IPS-18a (cell line): ENCODE data around the gene AP2A2.

Experiments used
- H3K27ac ChIP-seq: one replicate; pipeline ENCODE4 v1.5.1; 2013; ENCODE audit warnings: low read length
- H3K27me3 ChIP-seq: one replicate; pipeline ENCODE4 v1.6.1; 2013; ENCODE audit warnings: mild to moderate bottlenecking, low read length; ENCODE audit not compliant: control insufficient read depth, insufficient read depth
- H3K36me3 ChIP-seq: one replicate; pipeline ENCODE4 v1.6.1; 2013; ENCODE audit warnings: low read depth, low read length; ENCODE audit not compliant: control insufficient read depth
- H3K4me1 ChIP-seq: one replicate; pipeline ENCODE4 v1.6.1; 2013; ENCODE audit warnings: low read depth, low read length; ENCODE audit not compliant: control insufficient read depth
- H3K4me3 ChIP-seq: one replicate; pipeline ENCODE4 v1.5.1; 2013; ENCODE audit warnings: low read length
- H3K9ac ChIP-seq: one replicate; pipeline ENCODE4 v1.6.1; 2013; ENCODE audit warnings: mild to moderate bottlenecking, low read length, moderate library complexity
- H3K9me3 ChIP-seq: one replicate; pipeline ENCODE4 v1.6.1; 2013; ENCODE audit warnings: low read depth, low read length; ENCODE audit not compliant: control insufficient read depth

AP2A2 gene

GRCh38 chr11:1048375-1049070 lies 122.9 kb downstream of the AP2A2 start:
- no peak overlapping the region for H3K27ac ChIP-seq
- no peaks in the 10 kb centered on the region for H3K4me1 ChIP-seq
- H3K9me3 ChIP-seq = no peaks in the 10 kb centered on the region
- no peak overlapping the region for H3K9ac ChIP-seq
- H3K4me3 ChIP-seq = no peak overlapping the region
- H3K36me3 ChIP-seq = no peaks in the 10 kb centered on the region
- H3K27me3 ChIP-seq = no peaks in the 10 kb centered on the region

GRCh38 chr11:1049071-1049405 lies 123.4 kb downstream of the AP2A2 start:
- H3K36me3 ChIP-seq = no peaks in the 10 kb centered on the region
- H3K4me1 ChIP-seq = no peaks in the 10 kb centered on the region
- no peak overlapping the region for H3K9ac ChIP-seq
- H3K27ac ChIP-seq = no peak overlapping the region
- H3K27me3 ChIP-seq = no peaks in the 10 kb centered on the region
- no peak overlapping the region for H3K4me3 ChIP-seq
- H3K9me3 ChIP-seq = no peaks in the 10 kb centered on the region

- no peaks in the 10 kb centered on the region for H3K9me3 ChIP-seq
- H3K4me3 ChIP-seq = no peak overlapping the region
- H3K36me3 ChIP-seq = no peaks in the 10 kb centered on the region
- no peak overlapping the region for H3K9ac ChIP-seq
- no peaks in the 10 kb centered on the region for H3K4me1 ChIP-seq
- H3K27me3 ChIP-seq = no peaks in the 10 kb centered on the region
- no peak overlapping the region for H3K27ac ChIP-seq
Observed at GRCh38 chr11:1049431-1049891, 123.8 kb downstream of the AP2A2 start.

- H3K4me3 ChIP-seq = no peak overlapping the region
- no peaks in the 10 kb centered on the region for H3K9me3 ChIP-seq
- H3K9ac ChIP-seq = no peak overlapping the region
- no peak overlapping the region for H3K27ac ChIP-seq
- H3K36me3 ChIP-seq = no peaks in the 10 kb centered on the region
- H3K27me3 ChIP-seq = no peaks in the 10 kb centered on the region
- no peaks in the 10 kb centered on the region for H3K4me1 ChIP-seq
Observed at GRCh38 chr11:1049911-1050580, 124.4 kb downstream of the AP2A2 start.

GRCh38 chr11:1050581-1051355 lies 125.1 kb downstream of the AP2A2 start:
- Histone ChIP-seq H3K4me1 (no peaks in the 10 kb centered on the region), H3K27me3 (no peaks in the 10 kb centered on the region), H3K27ac (no peak overlapping the region), H3K9me3 (no peaks in the 10 kb centered on the region), H3K9ac (no peak overlapping the region), H3K36me3 (no peaks in the 10 kb centered on the region), H3K4me3 (no peak overlapping the region)

GRCh38 chr11:1051356-1052132 lies 125.9 kb downstream of the AP2A2 start:
- H3K27ac ChIP-seq = no peak overlapping the region

GRCh38 chr11:1052133-1053011 lies 126.7 kb downstream of the AP2A2 start:
- H3K36me3 ChIP-seq = no peaks in the 10 kb centered on the region
- no peaks in the 10 kb centered on the region for H3K4me1 ChIP-seq
- no peak overlapping the region for H3K27ac ChIP-seq
- no peak overlapping the region for H3K4me3 ChIP-seq
- H3K9ac ChIP-seq = no peak overlapping the region
- no peaks in the 10 kb centered on the region for H3K27me3 ChIP-seq
- H3K9me3 ChIP-seq = no peaks in the 10 kb centered on the region

More at GRCh38 chr11:1051356-1052132, 125.9 kb downstream of the AP2A2 start:
- Histone ChIP-seq H3K4me1 (no peaks in the 10 kb centered on the region), H3K9me3 (no peaks in the 10 kb centered on the region), H3K4me3 (no peak overlapping the region), H3K36me3 (no peaks in the 10 kb centered on the region), H3K9ac (no peak overlapping the region), H3K27me3 (no peaks in the 10 kb centered on the region)

- Histone ChIP-seq H3K4me3 (no peak overlapping the region), H3K4me1 (no peaks in the 10 kb centered on the region), H3K27ac (no peak overlapping the region), H3K27me3 (no peaks in the 10 kb centered on the region), H3K9ac (no peak overlapping the region), H3K9me3 (no peaks in the 10 kb centered on the region), H3K36me3 (no peaks in the 10 kb centered on the region)
Observed at GRCh38 chr11:1053121-1053901, 127.6 kb downstream of the AP2A2 start.

GRCh38 chr11:1054143-1055108 lies 128.8 kb downstream of the AP2A2 start:
- Histone ChIP-seq H3K27ac (no peak overlapping the region), H3K4me3 (no peak overlapping the region), H3K36me3 (no peaks in the 10 kb centered on the region), H3K27me3 (no peaks in the 10 kb centered on the region), H3K4me1 (no peaks in the 10 kb centered on the region), H3K9me3 (no peaks in the 10 kb centered on the region), H3K9ac (no peak overlapping the region)
